ENCODE results near the gene C16orf92. TPM values are rescaled to one million over a fixed set of nuclear protein-coding genes. Genes with fewer than 3 reads are reported as not detected.

C16orf92 gene
- total and polyA plus RNA-seq, 2 of the 8 experiments (the other 6 are each of a cell fraction or from before 2014, with no cell fraction given): not detected

DNA sequence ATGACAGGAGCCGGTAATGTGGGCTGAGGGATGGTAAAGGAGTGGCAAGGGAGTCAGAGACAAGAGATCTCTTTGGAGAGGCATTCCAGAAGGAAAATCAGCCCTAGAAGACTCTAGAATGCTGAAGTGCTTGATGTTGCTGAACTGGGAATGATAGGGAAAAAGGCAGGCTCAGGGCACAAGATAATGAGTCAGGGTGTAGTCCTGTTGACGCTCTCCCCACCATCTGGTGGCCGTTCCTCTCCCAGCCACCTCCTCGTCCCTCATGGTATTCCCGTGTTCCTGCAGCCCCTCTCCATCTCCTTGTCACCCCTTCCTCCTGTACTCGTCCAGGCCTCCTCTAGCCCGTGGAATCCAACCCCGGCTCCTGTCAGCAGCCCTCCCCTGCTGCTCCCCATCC lies 31.5 kb downstream of the C16orf92 start:
- ChIA-PET POLR2A (ENCODE audit: partially characterized antibody) (interaction anchor here (1.0 to 7.6 kb wide), 3 partner anchors 12 to 39 kb away, joined by 5 to 88 read pairs (median 7); partner anchors contain the start of gene ALDOA), CTCF (ENCODE audit: partially characterized antibody) (interaction anchor here (0.9 to 3.6 kb wide), 17 partner anchors 9 to 355 kb away, joined by 3 to 17 read pairs (median 7); partner anchors contain the start of genes ALDOA, TBX6 and TLCD3B)
- no peak overlapping the region for H3K14ac ChIP-seq (ENCODE audit: insufficient read length)
- no peak overlapping the region for H2BK5ac ChIP-seq (ENCODE audit: low read depth, low read length)
- H3K36me3 ChIP-seq (ENCODE audit: control insufficient read depth in 2 of 4, insufficient read depth in 4 of 4, low read length in 3 of 4): no peaks in the 10 kb centered on the region
- H3K4me3 ChIP-seq (ENCODE audit: extremely low read depth in 1 of 4, insufficient read depth in 2 of 4, low read depth in 3 of 4, low read length in 4 of 4): no peak overlapping the region; a peak in 1 of 8 replicates
- no peak overlapping the region for H2BK20ac ChIP-seq (ENCODE audit: low read length)
- no peak overlapping the region for H3K18ac ChIP-seq (ENCODE audit: extremely low read depth, low read length)
- no peak overlapping the region for H4K91ac ChIP-seq (replicated peaks; ENCODE audit: insufficient read length, low read length)
- no peak overlapping the region for H2AK5ac ChIP-seq (ENCODE audit: low read depth, low read length)
- no peak overlapping the region for H3K56ac ChIP-seq (replicated peaks; ENCODE audit: insufficient read length, low read depth, low read length)
- no peaks in the 10 kb centered on the region for H3K9me3 ChIP-seq (ENCODE audit: insufficient read depth in 2 of 2, low read depth in 1 of 2, low read length in 1 of 2)
- no peak overlapping the region for H2AFZ ChIP-seq (ENCODE audit: low read length)
- peaks cover 6% of the 10 kb centered on the region for H3K23me2 ChIP-seq (ENCODE audit: low read depth, low read length)
- H3K4ac ChIP-seq (replicated peaks; ENCODE audit: insufficient read length, low read depth, low read length): no peak overlapping the region
- H3K79me1 ChIP-seq (ENCODE audit: low read depth, low read length): no peaks in the 10 kb centered on the region
- H3K4me2 ChIP-seq (ENCODE audit: insufficient read depth in 1 of 2, low read depth in 2 of 2, low read length in 2 of 2): no peak overlapping the region; a peak in 1 of 4 replicates
- no peak overlapping the region for H4K5ac ChIP-seq (ENCODE audit: insufficient read length, low read depth, low read length)
- no peak overlapping the region for H3K23ac ChIP-seq (ENCODE audit: insufficient read length)
- H3K9ac ChIP-seq (replicated peaks in 1 of 4; ENCODE audit: extremely low read depth in 1 of 4, low read depth in 3 of 4, low read length in 3 of 4): no peak overlapping the region
- FAIRE-seq (no peak), DNase-seq (ENCODE audit: low read depth in 1 of 2, low spot score in 2 of 2) (no peak)
- H3K79me2 ChIP-seq (ENCODE audit: control insufficient read depth in 1 of 2, insufficient read depth in 2 of 2, low read length in 2 of 2): no peaks in the 10 kb centered on the region
- H2BK15ac ChIP-seq (ENCODE audit: low read length): no peak overlapping the region
- no peak overlapping the region for H2BK12ac ChIP-seq (ENCODE audit: low read depth, low read length)
- 81% methylated on average over 5 of the region's 8 CpGs; no CpG with 5 or more reads in 1 of the 2 experiments for whole genome bisulfite sequencing, 2 experiments (ENCODE audit: extremely low coverage in 1 of 2, insufficient coverage in 1 of 2, insufficient read length in 1 of 2, insufficient replicate concordance in 2 of 2, low coverage in 1 of 2, low lambda C conversion rate in 2 of 2, missing lambda C conversion rate in 1 of 2)
- no peak overlapping the region for H4K8ac ChIP-seq (ENCODE audit: extremely low read depth, insufficient read depth, low read length)
- H4K20me1 ChIP-seq (replicated peaks in 1 of 2; ENCODE audit: control insufficient read depth in 1 of 2, insufficient read depth in 2 of 2, low read length in 2 of 2): no peaks in the 10 kb centered on the region
- H3K4me1 ChIP-seq (replicated peaks in 1 of 4; ENCODE audit: control insufficient read depth in 3 of 4, insufficient read depth in 4 of 4, low read length in 3 of 4): peaks cover 0 to 4% (median 2%) of the 10 kb centered on the region in 4 experiments; a peak in 3 of 7 replicates
- no peak overlapping the region for H2BK120ac ChIP-seq (replicated peaks; ENCODE audit: low read depth, low read length)
- H3K27me3 ChIP-seq (replicated peaks in 1 of 4; ENCODE audit: control insufficient read depth in 3 of 4, extremely low read depth in 1 of 4, insufficient read depth in 3 of 4, low read length in 3 of 4): peaks cover 0 to 5% (median 2%) of the 10 kb centered on the region in 4 experiments; a peak in 2 of 7 replicates
- H3K27ac ChIP-seq (ENCODE audit: low read depth, low read length): no peak overlapping the region
- TF ChIP-seq SIRT6 (IDR thresholded peaks at IDR 0.05; ENCODE audit: low read length) (no peak), HDAC2 (IDR thresholded peaks at IDR 0.05; ENCODE audit: borderline replicate concordance in 1 of 2, low read depth in 2 of 2, low read length in 2 of 2) (no peak), EGR1 (IDR thresholded peaks at IDR 0.05; ENCODE audit: borderline replicate concordance, low read depth, low read length) (no peak), SP1 (IDR thresholded peaks at IDR 0.05; ENCODE audit: low read depth, low read length) (no peak), ASH2L (IDR thresholded peaks at IDR 0.05; ENCODE audit: low read length) (no peak), SP4 (IDR thresholded peaks at IDR 0.05; ENCODE audit: low read length) (no peak), RBBP5 (IDR thresholded peaks at IDR 0.05; ENCODE audit: borderline replicate concordance, low read depth, low read length) (no peak), BACH1 (IDR thresholded peaks at IDR 0.05; ENCODE audit: low read length) (no peak), YY1 (IDR thresholded peaks at IDR 0.05; ENCODE audit: low read depth, low read length) (no peak), ZNF274 (IDR thresholded peaks at IDR 0.05; ENCODE audit: borderline replicate concordance, extremely low read depth, low read length) (no peak), TCF12 (IDR thresholded peaks at IDR 0.05; ENCODE audit: low read depth, low read length) (no peak), KDM4A (IDR thresholded peaks at IDR 0.05; ENCODE audit: low read depth, low read length, severe bottlenecking) (no peak)
- TF ChIP-seq, protein P1, sequence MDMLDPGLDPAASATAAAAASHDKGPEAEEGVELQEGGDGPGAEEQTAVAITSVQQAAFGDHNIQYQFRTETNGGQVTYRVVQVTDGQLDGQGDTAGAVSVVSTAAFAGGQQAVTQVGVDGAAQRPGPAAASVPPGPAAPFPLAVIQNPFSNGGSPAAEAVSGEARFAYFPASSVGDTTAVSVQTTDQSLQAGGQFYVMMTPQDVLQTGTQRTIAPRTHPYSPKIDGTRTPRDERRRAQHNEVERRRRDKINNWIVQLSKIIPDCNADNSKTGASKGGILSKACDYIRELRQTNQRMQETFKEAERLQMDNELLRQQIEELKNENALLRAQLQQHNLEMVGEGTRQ (IDR thresholded peaks at IDR 0.05; ENCODE audit: low read length): no peak

Measured in H1 (cell line).